ENCODE data around the gene FEM1A. TPM values are rescaled to one million over a fixed set of nuclear protein-coding genes. Genes with fewer than 3 reads are reported as not detected.

Gene FEM1A
- total and polyA plus RNA-seq, 2 of the 13 experiments (the other 11 are each of a cell fraction or from before 2014, with no cell fraction given): 3.2 to 10.8 TPM

- TF ChIP-seq ZNF574 (CRISPR knock-in tag; IDR thresholded peaks at IDR 0.05): peak; percentile 73
- TF ChIP-seq STAG1 (CRISPR knock-in tag; IDR thresholded peaks at IDR 0.05): no peak
- TF ChIP-seq ZNF607 (CRISPR knock-in tag; IDR thresholded peaks at IDR 0.05; ENCODE audit: borderline replicate concordance): 0 out of 2 replicates have a peak, but pooled peaks have one; percentile 11
- TF ChIP-seq ZNF670 (CRISPR knock-in tag; IDR thresholded peaks at IDR 0.05; ENCODE audit: borderline replicate concordance): no peak
- no peak for TF ChIP-seq JUND (CRISPR knock-in tag; IDR thresholded peaks at IDR 0.05)
- 0 out of 2 replicates have a peak, but pooled peaks have one; percentile 11 for TF ChIP-seq BORCS8-MEF2B (CRISPR knock-in tag; IDR thresholded peaks at IDR 0.05)
- 0 out of 2 replicates have a peak, but pooled peaks have one; percentile 17 for TF ChIP-seq REPIN1 (CRISPR knock-in tag; IDR thresholded peaks at IDR 0.05; ENCODE audit: borderline replicate concordance, low read depth)
- peak; percentile 47 for TF ChIP-seq TEAD3 (CRISPR knock-in tag; optimal IDR thresholded peaks at IDR 0.05; ENCODE audit: borderline replicate concordance)
- peak; percentile 55; the same call in 1 of the 2 replicates for TF ChIP-seq YEATS2 (CRISPR knock-in tag; IDR thresholded peaks at IDR 0.05; ENCODE audit: borderline replicate concordance)
- TF ChIP-seq ATF7 (IDR thresholded peaks at IDR 0.05): 0 out of 2 replicates have a peak, but pooled peaks have one; percentile 4
- TF ChIP-seq ATF7 (CRISPR knock-in tag; IDR thresholded peaks at IDR 0.05): no peak
- peak; percentile 93; the same call in 1 of the 2 replicates for TF ChIP-seq CHD4 (IDR thresholded peaks at IDR 0.05; ENCODE audit: borderline replicate concordance, low read length)
- TF ChIP-seq HIVEP1 (CRISPR knock-in tag; IDR thresholded peaks at IDR 0.05): no peak
- 0 out of 2 replicates have a peak, but pooled peaks have one; percentile 5 for TF ChIP-seq ARID5B (CRISPR knock-in tag; IDR thresholded peaks at IDR 0.05)
- no peak for TF ChIP-seq KAT7 (CRISPR knock-in tag; IDR thresholded peaks at IDR 0.05; ENCODE audit: borderline replicate concordance)
- peak; percentile 22; the same call in 1 of the 2 replicates for TF ChIP-seq ZNF580 (CRISPR knock-in tag; IDR thresholded peaks at IDR 0.05; ENCODE audit: borderline replicate concordance, low read depth)
- peak; percentile 92 for TF ChIP-seq TFDP2 (CRISPR knock-in tag; IDR thresholded peaks at IDR 0.05)
- TF ChIP-seq ZBTB14 (CRISPR knock-in tag; IDR thresholded peaks at IDR 0.05): no peak
- peak; percentile 81 for TF ChIP-seq POLR2G (IDR thresholded peaks at IDR 0.05; ENCODE audit: low read depth, low read length)
- peak; percentile 75; the same call in 1 of the 2 replicates for TF ChIP-seq SALL1 (CRISPR knock-in tag; IDR thresholded peaks at IDR 0.05)
These were observed 24.1 kb downstream of the FEM1A start (continued) for GRCh38 chr19:4815426-4816201.
